GM23338 (cell line): ENCODE results near the gene HHATL. TPM values are rescaled to one million over a fixed set of nuclear protein-coding genes. Genes with fewer than 3 reads are reported as not detected.

Experiments used
- ATAC-seq: fragments of 200-7000 bp; cut with Tn5 transposase; 3 replicates; pipeline ENCODE4 v1.9.1; 2020
- DNase-seq: peaks from one replicate; pipeline ENCODE4 v3.0.0-alpha.2; 2015; ENCODE audit warnings: low spot score
- H2AFZ ChIP-seq: fragments of 200-600 bp; sonication (generic); 2 replicates; pipeline ENCODE4 v1.8.0; 2016; ENCODE audit warnings: antibody characterized with exemption, mild to moderate bottlenecking, moderate library complexity
- H3F3A ChIP-seq: fragments of 200-600 bp; sonication (generic); replicated peaks from 2 replicates; pipeline ENCODE4 v1.8.0; 2017; ENCODE audit warnings: antibody characterized with exemption, mixed run types, low read depth
- H3K27ac ChIP-seq: fragments of 200-600 bp; sonication (generic); 2 replicates; pipeline ENCODE4 v1.6.1; 2016; ENCODE audit warnings: low read depth
- H3K27me3 ChIP-seq: fragments of 200-600 bp; sonication (generic); 2 replicates; pipeline ENCODE4 v1.8.0; 2016; ENCODE audit warnings: mild to moderate bottlenecking, mixed run types, moderate library complexity; ENCODE audit not compliant: insufficient read depth
- H3K36me3 ChIP-seq: fragments of 200-600 bp; sonication (generic); 2 replicates; pipeline ENCODE4 v1.8.0; 2016; ENCODE audit warnings: mild to moderate bottlenecking; ENCODE audit not compliant: insufficient read depth
- H3K4me1 ChIP-seq: fragments of 200-600 bp; sonication (generic); 2 replicates; pipeline ENCODE4 v1.8.0; 2016; ENCODE audit warnings: mild to moderate bottlenecking, moderate library complexity; ENCODE audit not compliant: insufficient read depth
- H3K4me2 ChIP-seq: fragments of 200-600 bp; sonication (generic); 2 replicates; pipeline ENCODE4 v1.7.1; 2017; ENCODE audit warnings: mixed run types
- H3K4me3 ChIP-seq: fragments of 200-600 bp; sonication (generic); 2 replicates; pipeline ENCODE4 v1.6.1; 2016; ENCODE audit warnings: mixed run types
- H3K79me2 ChIP-seq: fragments of 200-600 bp; sonication (generic); replicated peaks from 2 replicates; pipeline ENCODE4 v1.8.0; 2017; ENCODE audit warnings: mild to moderate bottlenecking; ENCODE audit not compliant: insufficient read depth
- H3K9me2 ChIP-seq: fragments of 200-600 bp; sonication (generic); 2 replicates; pipeline ENCODE4 v1.8.0; 2017; ENCODE audit not compliant: insufficient read depth
- H4K20me1 ChIP-seq: fragments of 200-600 bp; sonication (generic); replicated peaks from 2 replicates; pipeline ENCODE4 v1.8.0; 2017; ENCODE audit warnings: mild to moderate bottlenecking; ENCODE audit not compliant: insufficient read depth
- H3K27ac Mint-ChIP-seq: 2 replicates; pipeline ENCODE4 v1.8.0; 2020; ENCODE audit warnings: inconsistent platforms, mild to moderate bottlenecking, moderate library complexity, mixed read lengths
- H3K27me3 Mint-ChIP-seq: 3 replicates; pipeline ENCODE4 v1.8.0; 2022; ENCODE audit warnings: low read depth, mild to moderate bottlenecking, moderate library complexity, mixed read lengths, inconsistent platforms; ENCODE audit not compliant: insufficient read depth, poor library complexity
- H3K36me3 Mint-ChIP-seq: 3 replicates; pipeline ENCODE4 v1.8.0; 2021; ENCODE audit warnings: low read depth, mild to moderate bottlenecking, inconsistent platforms, moderate library complexity, mixed read lengths
- H3K4me1 Mint-ChIP-seq: 3 replicates; pipeline ENCODE4 v1.8.0; 2020; ENCODE audit warnings: mild to moderate bottlenecking, inconsistent platforms, mixed read lengths
- H3K4me3 Mint-ChIP-seq: 3 replicates; pipeline ENCODE4 v1.8.0; 2021; ENCODE audit warnings: moderate library complexity, mild to moderate bottlenecking, inconsistent platforms, mixed read lengths
- H3K9me3 Mint-ChIP-seq: 3 replicates; pipeline ENCODE4 v1.8.0; 2020; ENCODE audit warnings: moderate library complexity, mild to moderate bottlenecking, inconsistent platforms, mixed read lengths
- EZH2 ChIP-seq: fragments of 200-600 bp; sonication (generic); IDR thresholded peaks from one replicate; pipeline ENCODE4 v1.8.0; 2017; ENCODE audit warnings: antibody characterized with exemption, mild to moderate bottlenecking, low read depth; ENCODE audit not compliant: unreplicated experiment
- JUNB ChIP-seq: IDR thresholded peaks from one replicate; pipeline ENCODE4 v1.6.1; 2016; ENCODE audit warnings: antibody characterized with exemption; ENCODE audit not compliant: unreplicated experiment
- NANOG ChIP-seq: IDR thresholded peaks from 2 replicates; pipeline ENCODE4 v1.6.1; 2016; ENCODE audit warnings: antibody characterized with exemption, borderline replicate concordance
- POLR2AphosphoS5 ChIP-seq: IDR thresholded peaks from 2 replicates; pipeline ENCODE4 v1.6.1; 2016; ENCODE audit warnings: antibody characterized with exemption, low read depth
- REST ChIP-seq: IDR thresholded peaks from one replicate; pipeline ENCODE4 v1.6.1; 2018; ENCODE audit warnings: antibody characterized with exemption; ENCODE audit not compliant: unreplicated experiment
- ZNF462 ChIP-seq: fragments of 250-450 bp; sonication (Bioruptor Pico); IDR thresholded peaks from 2 replicates; pipeline ENCODE4 v1.5.0; 2020; ENCODE audit warnings: mild to moderate bottlenecking, moderate library complexity
- polyA plus RNA-seq: library from polyadenylated mRNA; unstranded; fragments of >200 nt; fragmentation: Nextera tagmentation; extraction: Ambion mirVana; gene quantifications from 2 replicates; pipeline ENCODE4 v1.2.1, GENCODE V29; 2016
- total RNA-seq: library from RNA; depleted of rRNA; stranded (reverse); fragments of >200 nt; shearing (Covaris generic); gene quantifications from 2 replicates; pipeline ENCODE4 v1.2.3, GENCODE V29; 2014

Gene HHATL
- total and polyA plus RNA-seq, 2 experiments from 2014 or later = not detected

GRCh38 chr3:42721690-42722089 is 19.1 kb upstream of the HHATL start:
- Mint-ChIP-seq H3K9me3 (peaks cover 3% of the 10 kb centered on the region; the same call in 2 of the 3 replicates), H3K36me3 (no peaks in the 10 kb centered on the region), H3K27me3 (peaks cover 5% of the 10 kb centered on the region), H3K27ac (no peak overlapping the region), H3K4me3 (no peak overlapping the region), H3K4me1 (no peaks in the 10 kb centered on the region; the same call in 2 of the 3 replicates)
- H3K79me2 ChIP-seq = no peaks in the 10 kb centered on the region
- no peak for ATAC-seq
- H3K27ac ChIP-seq = no peak overlapping the region
- no peaks in the 10 kb centered on the region for H3K27me3 ChIP-seq
- no peak overlapping the region for H2AFZ ChIP-seq
- H3K36me3 ChIP-seq = no peaks in the 10 kb centered on the region
- TF ChIP-seq JUNB (no peak), POLR2AphosphoS5 (no peak), ZNF462 (CRISPR knock-in tag) (no peak), NANOG (no peak), REST (no peak), EZH2 (no peak)
- H3K9me2 ChIP-seq = no peaks in the 10 kb centered on the region
- no peak for DNase-seq
- H3F3A ChIP-seq = no peaks in the 10 kb centered on the region
- no peaks in the 10 kb centered on the region for H3K4me1 ChIP-seq
- H3K4me2 ChIP-seq = no peak overlapping the region
- no peak overlapping the region for H3K4me3 ChIP-seq
- no peaks in the 10 kb centered on the region for H4K20me1 ChIP-seq
